Ishikawa (cell line): ENCODE data around the gene EYA3.

ENCODE experiments used
- EP300 ChIP-seq: IDR thresholded peaks from 2 replicates; pipeline ENCODE4 v1.6.1; 2012; ENCODE audit warnings: borderline replicate concordance
- FOXM1 ChIP-seq: IDR thresholded peaks from 2 replicates; pipeline ENCODE4 v1.6.1; 2012; ENCODE audit warnings: low read depth, borderline replicate concordance
- RAD21 ChIP-seq: IDR thresholded peaks from 2 replicates; pipeline ENCODE4 v1.6.1; 2012; ENCODE audit warnings: low read depth
- REST ChIP-seq: IDR thresholded peaks from 2 replicates; pipeline ENCODE4 v1.6.1; 2012; ENCODE audit warnings: low read depth, mild to moderate bottlenecking
- TCF12 ChIP-seq: IDR thresholded peaks from 2 replicates; pipeline ENCODE4 v1.6.1; 2012; ENCODE audit warnings: low read depth
- USF1 ChIP-seq: IDR thresholded peaks from 2 replicates; pipeline ENCODE4 v1.6.1; 2012
- YY1 ChIP-seq: IDR thresholded peaks from 2 replicates; pipeline ENCODE4 v1.6.1; 2012; ENCODE audit warnings: low read depth

- TF ChIP-seq RAD21 (no peak), USF1 (no peak), REST (no peak), TCF12 (no peak), EP300 (no peak), YY1 (no peak), FOXM1 (no peak)
Measured at GRCh38 chr1:27922272-27922671, 166.1 kb downstream of the EYA3 start.
